C4-2B (cell line): ENCODE measurements around the gene MICAL1.

Experiments used
- ZFX ChIP-seq: fragments of 450-650 bp; IDR thresholded peaks from 2 replicates; pipeline ENCODE4 v1.6.1; 2017
- TF ChIP-seq, protein P1 (sequence below): fragments of 450-650 bp; conservative IDR thresholded peaks from 2 replicates; pipeline ENCODE4 v1.5.1; 2017; ENCODE audit warnings: mild to moderate bottlenecking

GRCh38 chr6:109465772-109466171, 10.2 kb upstream of the MICAL1 start:
- TF ChIP-seq, protein P1, sequence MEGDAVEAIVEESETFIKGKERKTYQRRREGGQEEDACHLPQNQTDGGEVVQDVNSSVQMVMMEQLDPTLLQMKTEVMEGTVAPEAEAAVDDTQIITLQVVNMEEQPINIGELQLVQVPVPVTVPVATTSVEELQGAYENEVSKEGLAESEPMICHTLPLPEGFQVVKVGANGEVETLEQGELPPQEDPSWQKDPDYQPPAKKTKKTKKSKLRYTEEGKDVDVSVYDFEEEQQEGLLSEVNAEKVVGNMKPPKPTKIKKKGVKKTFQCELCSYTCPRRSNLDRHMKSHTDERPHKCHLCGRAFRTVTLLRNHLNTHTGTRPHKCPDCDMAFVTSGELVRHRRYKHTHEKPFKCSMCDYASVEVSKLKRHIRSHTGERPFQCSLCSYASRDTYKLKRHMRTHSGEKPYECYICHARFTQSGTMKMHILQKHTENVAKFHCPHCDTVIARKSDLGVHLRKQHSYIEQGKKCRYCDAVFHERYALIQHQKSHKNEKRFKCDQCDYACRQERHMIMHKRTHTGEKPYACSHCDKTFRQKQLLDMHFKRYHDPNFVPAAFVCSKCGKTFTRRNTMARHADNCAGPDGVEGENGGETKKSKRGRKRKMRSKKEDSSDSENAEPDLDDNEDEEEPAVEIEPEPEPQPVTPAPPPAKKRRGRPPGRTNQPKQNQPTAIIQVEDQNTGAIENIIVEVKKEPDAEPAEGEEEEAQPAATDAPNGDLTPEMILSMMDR = no peak
- TF ChIP-seq ZFX = no peak
